GM18861 (cell line): ENCODE data around the gene SLC38A3.

Experiments used
- ATAC-seq: cut with Tn5 transposase; IDR thresholded peaks from one replicate; pipeline ENCODE4 v1.9.1; 2021; ENCODE audit not compliant: unreplicated experiment

SLC38A3 gene

DNA sequence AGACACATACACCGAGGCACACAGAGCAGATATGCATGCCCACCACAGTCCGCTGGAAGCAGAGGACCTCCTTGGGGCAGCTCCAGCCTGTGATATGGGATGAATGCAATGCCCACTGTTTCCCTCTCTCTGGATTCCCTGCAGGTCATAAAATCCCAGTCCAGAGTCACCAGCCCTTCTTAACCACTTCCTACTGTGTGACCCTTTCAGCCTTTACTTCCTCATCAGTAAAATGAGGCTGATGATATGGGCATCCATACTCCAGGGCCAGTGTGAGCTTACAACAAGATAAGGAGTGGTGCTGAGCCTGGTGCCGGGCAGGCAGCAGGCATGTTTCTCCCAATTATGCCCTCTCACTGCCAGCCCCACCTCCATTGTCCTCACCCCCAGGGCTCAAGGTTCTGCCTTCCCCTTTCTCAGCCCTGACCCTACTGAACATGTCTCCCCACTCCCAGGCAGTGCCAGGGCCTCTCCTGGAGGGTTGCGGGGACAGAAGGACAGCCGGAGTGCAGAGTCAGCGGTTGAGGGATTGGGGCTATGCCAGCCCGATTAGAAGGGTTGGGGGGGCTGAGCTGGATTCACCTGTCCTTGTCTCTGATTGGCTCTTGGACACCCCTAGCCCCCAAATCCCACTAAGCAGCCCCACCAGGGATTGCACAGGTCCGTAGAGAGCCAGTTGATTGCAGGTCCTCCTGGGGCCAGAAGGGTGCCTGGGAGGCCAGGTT, 14.0 kb upstream of the SLC38A3 start, which contains the start of gene GNAT1:
TSS of gene GNAT1 (plus strand) at position 675 of the 725 bp plus-strand sequence. CDS start 116 bp downstream, outside the sequence.
- ATAC-seq, result no peak

DNA sequence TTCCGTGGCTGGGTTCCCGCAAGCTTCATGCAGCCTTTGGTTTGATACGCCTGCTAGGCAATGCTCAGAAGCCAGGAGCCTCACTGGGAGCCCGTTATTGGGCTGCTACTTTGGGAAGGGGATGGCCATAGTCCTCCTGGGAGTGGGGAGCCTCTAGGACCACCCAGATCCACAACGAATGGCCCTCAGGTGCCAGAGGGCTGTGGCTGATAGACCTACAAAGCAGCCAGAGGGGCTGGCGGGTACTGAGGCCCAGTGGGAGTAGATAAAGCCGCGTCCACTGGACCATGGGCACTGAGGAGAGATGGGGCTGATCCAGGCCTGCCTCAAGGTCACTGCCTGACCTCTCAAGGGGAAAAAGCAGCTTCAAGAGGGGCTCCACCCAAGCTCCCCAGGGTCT, 12.9 kb upstream of the SLC38A3 start:
- no peak for ATAC-seq

DNA sequence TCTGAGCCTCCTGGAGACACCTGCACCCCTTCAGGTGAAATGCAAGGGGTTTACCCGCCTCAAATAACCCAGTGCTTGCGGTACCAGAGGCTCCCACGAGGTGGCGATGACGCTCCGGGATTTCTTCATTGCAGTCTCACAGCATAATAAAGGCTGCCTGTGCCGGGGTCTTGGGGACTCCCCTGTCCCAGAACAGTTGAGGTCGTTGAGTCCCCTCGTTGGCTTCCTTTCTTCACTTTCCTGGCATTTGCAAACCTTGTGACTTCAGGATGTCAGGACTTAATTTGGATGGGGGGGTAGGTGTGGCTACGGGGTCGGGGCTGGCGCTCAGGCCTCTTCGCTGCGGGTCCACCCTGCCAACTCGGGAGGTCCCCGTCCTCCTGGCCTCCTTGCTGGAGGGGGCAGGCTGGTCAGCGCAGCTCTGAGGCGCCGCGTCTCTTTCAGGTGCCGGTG, 12.4 kb upstream of the SLC38A3 start:
- ATAC-seq, result no peak

DNA sequence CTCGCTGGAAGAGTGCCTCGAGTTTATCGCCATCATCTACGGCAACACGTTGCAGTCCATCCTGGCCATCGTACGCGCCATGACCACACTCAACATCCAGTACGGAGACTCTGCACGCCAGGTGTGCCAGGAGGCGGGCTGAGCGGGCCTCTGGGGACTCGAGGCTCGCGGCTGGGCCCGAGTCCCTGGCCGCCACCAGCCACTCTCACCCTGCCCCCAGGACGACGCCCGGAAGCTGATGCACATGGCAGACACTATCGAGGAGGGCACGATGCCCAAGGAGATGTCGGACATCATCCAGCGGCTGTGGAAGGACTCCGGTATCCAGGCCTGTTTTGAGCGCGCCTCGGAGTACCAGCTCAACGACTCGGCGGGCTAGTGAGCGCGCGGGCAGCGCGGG, 11.8 kb upstream of the SLC38A3 start:
- ATAC-seq, result no peak

DNA sequence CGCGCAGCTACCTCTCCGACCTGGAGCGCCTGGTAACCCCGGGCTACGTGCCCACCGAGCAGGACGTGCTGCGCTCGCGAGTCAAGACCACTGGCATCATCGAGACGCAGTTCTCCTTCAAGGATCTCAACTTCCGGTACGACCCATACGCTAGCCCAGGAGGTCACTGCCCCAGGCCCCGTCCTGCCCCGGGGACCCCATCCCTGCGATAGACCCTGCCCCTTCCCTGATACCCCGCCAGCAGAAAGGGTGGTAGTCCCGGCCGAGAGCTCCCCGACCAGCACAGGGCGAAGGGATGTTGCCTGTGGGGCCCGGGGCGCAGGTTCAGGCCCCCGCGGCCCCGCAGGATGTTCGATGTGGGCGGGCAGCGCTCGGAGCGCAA, 11.3 kb upstream of the SLC38A3 start:
- no peak for ATAC-seq

DNA sequence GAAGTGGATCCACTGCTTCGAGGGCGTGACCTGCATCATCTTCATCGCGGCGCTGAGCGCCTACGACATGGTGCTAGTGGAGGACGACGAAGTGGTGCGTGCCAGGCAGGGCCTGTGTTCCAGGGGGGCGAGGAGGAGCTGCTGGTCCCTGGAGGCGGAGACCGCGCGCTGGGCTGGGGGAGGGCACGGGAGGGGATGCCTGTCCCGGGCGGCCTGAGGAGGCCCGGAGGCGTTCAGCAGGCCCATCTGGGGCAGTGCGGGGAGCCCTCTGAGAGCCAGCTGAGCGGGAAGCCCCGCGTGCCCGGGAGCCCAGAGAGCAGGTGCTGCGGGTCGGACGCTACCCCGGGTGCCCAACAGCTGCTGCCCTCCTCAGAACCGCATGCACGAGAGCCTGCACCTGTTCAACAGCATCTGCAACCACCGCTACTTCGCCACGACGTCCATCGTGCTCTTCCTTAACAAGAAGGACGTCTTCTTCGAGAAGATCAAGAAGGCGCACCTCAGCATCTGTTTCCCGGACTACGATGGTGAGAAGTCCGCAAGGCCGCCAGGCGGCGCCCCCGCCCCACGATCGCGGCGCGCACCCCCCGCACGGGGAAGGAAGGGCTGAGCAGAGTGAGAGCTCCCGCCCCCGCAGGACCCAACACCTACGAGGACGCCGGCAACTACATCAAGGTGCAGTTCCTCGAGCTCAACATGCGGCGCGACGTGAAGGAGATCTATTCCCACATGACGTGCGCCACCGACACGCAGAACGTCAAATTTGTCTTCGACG, 10.8 kb upstream of the SLC38A3 start:
- no peak for ATAC-seq

DNA sequence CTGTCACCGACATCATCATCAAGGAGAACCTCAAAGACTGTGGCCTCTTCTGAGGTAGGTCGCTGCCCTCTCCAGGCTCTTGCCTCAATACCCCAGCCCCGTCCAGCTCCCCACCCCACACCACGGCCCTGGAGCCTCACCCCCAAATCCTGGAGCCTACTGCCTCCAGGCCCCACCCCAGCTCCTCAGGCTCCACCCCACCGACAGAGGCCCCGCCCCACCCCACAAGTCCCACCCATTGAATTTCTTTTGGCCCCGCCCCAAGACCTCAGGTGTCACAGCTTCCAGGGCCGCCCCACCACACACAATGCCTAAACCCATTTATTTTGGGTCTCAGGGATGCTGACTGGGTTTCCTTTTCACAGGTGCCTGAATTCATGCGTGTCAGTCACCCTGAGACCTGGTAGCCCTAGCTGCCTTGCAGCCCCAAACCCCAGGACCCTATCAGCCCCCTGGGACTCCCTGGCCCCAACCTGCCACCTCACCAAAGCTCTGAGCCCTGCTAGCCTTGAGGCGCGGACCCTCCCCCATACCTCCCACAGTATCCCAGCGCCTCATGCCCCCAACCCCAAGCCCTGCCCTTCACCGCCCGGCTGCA, 10.1 kb upstream of the SLC38A3 start:
- ATAC-seq, result no peak

DNA sequence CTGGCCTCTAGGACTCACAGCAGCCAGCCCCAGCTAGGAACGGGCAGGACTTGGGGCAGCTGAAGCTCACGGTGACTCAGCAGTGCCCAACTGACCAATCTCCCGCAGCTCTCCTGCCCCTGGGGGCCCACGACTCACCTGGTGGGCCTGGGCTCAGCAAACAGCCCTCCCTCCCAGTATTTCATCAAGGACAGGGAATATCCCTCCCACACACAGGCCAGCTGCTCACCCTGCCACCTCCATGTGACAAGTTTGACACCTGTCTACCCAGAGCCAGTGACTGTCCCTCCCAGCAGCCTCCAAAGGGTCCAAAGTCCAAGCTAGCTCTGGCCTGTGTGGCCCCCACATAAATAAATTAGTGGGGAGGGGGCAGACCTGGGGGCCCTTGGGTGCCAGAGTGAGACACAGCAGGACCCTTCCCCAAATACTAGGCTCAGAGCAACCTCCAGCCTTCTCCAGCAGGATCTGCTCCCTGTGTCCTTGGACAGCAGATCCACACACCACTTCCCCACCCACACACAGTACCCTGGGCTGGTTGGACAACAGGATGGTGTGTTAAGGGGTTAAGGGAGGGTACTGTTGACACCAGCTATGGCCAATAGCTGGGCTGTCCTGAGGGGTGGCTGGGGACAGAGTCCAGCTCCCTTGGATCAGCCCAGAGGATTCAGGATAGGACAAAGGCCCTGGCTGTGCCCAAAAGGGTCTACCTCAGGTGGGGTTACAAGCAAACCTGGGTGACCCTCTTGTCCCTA, 9.4 kb upstream of the SLC38A3 start:
- no peak for ATAC-seq

DNA sequence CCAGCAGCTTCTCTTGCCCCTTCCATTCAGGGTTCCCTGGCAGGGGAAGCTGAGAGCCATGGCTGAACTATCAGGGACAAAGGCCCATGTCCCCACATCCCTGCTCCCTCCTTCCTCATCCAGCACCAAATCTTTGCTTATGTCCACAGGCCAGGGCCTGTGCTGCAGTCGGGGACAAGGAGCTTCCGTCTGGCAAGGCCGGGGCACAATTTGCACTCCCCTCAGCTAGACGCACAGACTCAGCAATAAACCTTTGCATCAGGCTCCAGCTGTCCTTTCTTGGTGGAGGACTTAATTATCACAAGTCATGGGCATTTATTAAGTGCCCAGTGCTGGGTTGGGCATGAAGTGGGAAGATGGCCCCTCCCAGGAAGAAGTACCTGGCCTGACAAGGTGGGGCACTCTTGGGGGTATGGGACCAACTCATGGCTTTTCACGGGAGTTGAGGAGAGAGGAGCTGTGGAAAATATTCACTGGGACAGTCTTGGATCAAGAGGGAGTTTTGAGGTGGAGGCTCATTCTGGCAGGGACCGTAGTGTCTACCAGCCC, 8.7 kb upstream of the SLC38A3 start:
- ATAC-seq, result no peak

DNA sequence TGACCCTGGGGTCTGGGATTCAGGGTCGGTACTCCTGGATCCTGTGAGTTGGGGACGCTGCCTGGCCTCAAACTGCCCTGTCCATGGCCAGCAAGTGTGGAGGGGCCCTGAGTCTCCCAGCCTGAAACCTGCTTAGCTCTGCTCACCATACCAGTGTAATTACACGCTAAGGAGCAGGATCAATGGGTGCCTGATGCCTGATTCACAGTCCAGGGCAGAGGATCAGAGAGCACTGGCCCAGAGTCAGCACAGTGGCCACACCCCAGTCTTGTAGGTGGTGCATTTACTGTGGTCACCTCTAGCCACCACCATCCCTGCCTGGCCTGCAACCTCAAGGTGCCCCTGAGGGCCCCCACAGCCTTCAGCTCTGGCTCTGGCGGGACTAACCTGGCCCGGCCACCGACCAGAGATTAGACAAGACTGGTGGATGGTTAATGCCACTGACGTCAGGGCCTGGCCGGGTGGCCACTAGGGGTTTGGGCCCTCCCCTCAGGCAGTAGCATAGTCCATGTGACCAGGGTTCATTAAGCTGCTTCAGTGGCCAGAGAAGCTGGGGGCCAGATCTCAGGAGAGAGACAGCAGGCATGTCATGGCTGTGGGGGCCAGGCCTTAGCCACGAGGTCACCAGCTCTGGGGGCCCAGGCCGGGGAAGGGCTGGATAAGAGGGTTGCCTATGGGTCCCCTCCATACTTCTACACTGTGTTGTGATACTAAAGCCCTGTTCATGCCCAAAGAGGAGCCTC, 3.3 kb upstream of the SLC38A3 start:
- ATAC-seq, result no peak

DNA sequence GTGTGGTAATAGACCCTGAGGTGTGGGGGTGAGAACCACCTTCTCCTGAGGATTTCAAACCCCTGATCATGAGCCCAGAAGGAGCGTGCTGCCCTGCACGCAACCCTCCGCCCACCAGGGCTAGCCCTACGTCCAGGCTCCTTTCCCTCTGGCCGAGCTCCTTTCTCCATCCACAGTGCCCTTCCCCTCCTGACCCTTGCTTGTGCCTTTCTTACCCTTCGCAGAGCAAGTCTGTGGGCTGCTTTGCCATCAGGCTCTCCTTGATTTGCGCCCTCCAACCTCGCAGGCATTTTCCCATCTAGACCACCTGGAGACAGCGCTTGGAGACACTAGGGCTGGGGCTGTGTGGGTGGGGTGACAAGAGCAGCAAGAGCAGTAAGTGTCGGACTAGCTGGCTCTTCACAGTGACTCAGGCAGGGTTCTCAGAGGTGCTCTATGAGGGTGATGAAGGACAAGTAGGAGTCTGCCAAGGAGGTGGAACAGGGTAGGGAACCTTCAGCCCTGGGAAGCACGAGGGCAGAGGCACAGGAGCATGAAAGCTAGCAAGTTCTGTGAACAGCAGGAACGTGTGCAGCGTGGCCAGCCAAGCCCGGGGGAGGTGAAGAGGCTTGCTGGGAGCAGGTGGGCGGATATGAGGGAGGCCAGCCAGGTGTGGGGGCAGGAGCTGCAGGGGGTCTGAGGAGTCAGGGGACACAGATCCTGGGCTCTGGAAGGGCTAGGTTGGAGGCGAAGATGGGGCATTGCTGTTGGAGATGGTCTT, 2.5 kb upstream of the SLC38A3 start:
- ATAC-seq, result no peak

DNA sequence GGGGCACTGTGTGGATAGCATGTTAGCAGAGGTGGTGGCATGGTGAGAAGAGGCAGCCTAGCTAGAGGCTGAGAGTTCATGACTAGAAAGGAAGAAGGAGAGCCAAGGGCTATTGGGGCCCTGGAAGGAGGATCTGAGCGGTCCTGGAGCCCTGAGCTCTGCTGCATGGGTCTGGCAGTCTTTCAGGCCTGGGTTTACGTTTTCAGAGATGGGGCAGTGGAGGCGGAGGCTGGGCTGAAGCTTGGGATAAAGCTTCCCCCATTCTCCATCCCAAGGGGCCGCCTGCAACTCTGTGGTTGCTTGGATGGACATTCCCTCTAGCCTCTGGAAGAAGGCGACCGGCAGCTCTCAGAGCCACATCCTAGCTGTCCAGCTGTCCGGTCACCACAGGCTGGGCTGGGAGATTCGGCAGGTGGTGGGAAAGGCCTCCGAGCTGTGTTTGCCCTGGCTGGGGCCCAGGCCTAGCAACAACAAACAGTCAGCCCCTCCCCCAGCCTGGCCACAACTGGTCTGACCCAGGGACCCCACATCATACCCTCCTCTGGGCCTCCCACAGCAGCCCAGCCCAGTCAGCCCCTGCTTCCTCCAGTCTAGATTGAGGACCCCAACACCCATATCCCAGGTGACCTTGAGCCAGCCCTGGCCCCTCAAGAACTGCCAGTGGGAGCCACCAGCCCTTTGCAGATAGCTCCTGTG, 1.8 kb upstream of the SLC38A3 start:
- no peak for ATAC-seq

DNA sequence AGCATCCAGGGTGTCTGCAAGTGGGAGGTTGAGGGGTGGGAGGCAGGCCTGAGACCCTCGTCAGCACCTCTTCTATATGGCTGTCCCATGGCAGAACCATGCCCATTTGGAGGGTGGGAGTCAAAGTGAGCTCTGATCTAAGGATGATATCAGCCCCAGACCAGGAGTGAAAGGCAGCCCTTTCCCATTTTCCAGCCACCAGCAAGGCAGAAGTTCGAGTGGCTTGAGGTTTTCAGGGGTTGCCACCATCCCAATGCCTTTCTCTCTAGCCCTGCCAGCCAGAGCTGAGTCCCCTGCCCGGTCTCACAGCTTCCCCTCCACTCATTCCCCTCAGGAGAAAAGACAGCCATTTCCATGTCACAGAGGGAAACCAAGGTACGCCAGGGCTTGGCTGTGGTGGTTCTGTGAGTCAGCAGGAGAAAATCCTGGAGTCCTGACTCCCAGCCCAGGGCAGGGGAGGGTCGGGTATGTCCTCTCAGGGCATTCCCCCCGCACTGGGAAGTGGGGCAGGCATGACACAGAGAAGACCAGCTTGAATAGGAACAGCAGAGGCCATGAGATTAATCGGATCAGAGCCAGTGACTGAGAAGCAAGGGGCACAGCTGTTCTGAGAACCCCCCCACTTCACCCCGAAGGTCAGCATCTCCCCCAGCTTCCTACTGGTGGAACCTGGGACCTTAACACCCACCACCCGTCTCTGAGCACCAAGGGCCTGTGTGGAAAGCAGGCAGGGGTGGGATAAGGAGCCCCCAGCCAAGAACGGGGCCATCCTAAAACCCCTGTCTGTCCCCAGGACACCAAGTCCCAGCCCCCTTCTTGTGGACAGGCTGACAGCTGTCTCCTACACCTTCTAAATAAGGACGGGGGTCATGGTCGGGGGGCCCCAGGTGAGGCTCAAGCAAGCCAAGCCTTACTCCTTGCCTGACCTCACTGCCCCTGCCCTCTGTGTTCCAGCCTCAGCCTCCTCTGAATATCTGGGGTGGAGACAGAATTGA, 965 bp upstream of the SLC38A3 start:
- no peak for ATAC-seq

DNA sequence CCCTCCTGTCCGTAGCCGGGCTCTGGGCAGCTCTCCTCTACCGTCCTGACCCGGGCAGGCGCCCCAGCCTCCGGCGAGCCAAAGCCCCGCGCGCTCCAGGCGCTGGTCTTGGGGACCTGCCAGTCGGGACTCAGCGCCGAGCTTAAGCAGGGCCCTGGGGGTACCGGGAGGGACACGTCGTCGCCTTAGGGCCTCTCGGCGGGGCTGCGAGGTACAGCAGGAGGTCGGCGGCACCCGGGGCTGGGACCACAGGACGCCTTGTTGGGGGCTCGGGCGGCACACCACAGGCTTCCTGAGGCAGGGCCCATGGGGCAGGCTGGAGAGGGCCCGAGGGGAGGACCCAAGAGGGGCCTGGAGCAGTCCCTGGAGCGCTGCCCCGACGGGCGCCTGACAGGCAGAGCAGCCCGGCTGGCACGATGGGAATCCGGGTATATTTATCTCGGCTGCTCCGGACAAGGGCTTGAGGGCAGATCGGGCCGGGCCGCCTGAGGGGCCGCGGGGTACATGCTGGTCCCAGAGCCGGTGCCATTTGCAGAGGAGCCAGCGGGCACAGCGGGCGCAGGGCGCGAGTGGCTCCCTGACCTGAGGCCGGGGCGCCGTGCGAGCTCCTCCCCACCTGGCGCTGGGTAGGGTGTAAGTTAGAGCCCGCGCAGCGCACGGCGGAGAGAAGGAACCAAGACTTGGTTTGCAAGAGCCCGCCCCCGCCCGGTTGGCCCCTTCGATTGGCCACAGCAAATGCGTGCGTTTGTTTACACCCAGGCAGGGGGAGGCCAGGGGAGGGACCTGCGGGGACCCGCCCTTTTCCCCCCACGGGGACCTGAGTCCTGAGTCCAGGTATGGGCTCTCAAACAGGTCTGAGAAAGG, 574 bp downstream of the SLC38A3 start:
- no peak for ATAC-seq

DNA sequence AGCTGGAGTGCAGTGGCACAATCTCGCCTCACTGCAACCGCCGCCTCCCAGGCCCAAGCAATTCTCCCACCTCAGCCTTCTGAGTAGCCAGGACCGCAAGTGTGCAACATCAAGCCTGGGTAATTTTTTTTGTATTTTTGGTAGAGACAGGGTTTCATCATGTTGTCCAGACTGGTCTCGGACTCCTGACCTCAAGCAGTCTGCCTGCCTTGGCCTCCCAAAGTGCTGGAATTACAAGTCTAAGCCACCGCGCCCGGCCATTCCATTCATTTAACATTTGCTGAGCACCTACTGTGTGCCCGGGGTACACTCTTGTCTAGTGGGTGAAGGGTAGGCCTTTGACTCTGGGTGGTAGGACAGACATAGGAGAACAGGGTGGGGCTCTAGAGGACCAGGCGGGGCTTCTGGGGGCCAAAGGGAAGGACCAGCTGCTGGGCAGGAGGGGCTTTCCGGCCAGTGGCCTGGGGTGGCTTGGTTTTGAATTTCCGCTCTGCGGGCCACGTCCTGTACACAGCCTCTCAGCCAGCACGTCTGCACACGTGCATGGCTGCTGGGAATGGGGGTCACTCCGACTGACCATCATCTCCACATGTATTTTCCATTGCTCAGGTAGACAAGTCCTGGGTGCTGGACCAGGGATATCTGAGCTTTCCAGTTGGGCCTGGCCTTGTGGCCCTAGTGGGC, 2.4 kb downstream of the SLC38A3 start:
- ATAC-seq, result no peak

DNA sequence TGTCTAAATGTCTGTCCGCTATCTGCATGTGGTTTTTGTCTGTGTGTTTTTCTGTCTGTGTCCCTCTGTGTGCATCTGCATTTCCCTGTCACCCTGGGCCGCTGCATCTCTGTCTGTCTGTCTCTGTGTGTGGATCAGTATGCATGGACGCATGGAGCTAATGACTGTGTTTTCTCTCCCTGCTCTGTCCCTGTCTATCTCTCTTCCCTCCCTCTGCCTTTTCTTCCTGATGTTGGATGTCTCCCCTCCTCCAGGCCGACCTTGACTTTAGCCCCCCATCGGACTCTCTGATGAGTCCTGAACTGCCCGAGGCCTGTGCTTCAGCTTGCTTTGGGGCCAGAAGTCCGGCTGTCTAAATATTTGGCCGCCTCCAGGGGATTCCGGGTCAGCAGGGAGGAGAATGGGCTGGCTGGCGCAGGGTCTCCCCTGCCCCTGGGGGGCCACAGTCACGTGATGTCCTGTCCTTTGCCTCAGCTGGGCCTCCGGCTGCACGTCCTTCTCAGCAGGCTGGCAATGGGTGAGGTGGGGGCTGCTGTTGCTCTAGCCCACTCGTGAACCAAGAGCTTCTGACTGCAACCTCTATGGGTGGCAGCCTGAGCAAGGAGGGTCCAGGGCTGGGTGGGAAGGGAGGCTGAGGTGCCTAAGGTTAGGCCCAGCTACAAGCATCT, 3.7 kb downstream of the SLC38A3 start:
- no peak for ATAC-seq
